Osteocyte (in vitro differentiated cells): Measurements from ENCODE around the gene SIGLEC7. TPM values are rescaled to one million over a fixed set of nuclear protein-coding genes. Genes with fewer than 3 reads are reported as not detected.

ENCODE experiments used
- DNase-seq: peaks from one replicate; pipeline ENCODE4 v3.0.0; 2021; ENCODE audit warnings: mixed read lengths; ENCODE audit not compliant: unreplicated experiment; ENCODE audit errors: extremely low spot score
- H3K27ac Mint-ChIP-seq: one replicate; pipeline ENCODE4 v1.8.0; 2021; ENCODE audit warnings: mild to moderate bottlenecking, mixed read lengths; ENCODE audit not compliant: unreplicated experiment
- H3K27me3 Mint-ChIP-seq: one replicate; pipeline ENCODE4 v1.8.0; 2021; ENCODE audit warnings: mixed read lengths; ENCODE audit not compliant: unreplicated experiment
- H3K36me3 Mint-ChIP-seq: one replicate; pipeline ENCODE4 v1.8.0; 2021; ENCODE audit warnings: mixed read lengths; ENCODE audit not compliant: unreplicated experiment
- H3K4me1 Mint-ChIP-seq: one replicate; pipeline ENCODE4 v1.8.0; 2021; ENCODE audit warnings: mixed read lengths; ENCODE audit not compliant: unreplicated experiment
- H3K4me3 Mint-ChIP-seq: one replicate; pipeline ENCODE4 v1.8.0; 2021; ENCODE audit warnings: mild to moderate bottlenecking, moderate library complexity, mixed read lengths; ENCODE audit not compliant: unreplicated experiment
- H3K9me3 Mint-ChIP-seq: one replicate; pipeline ENCODE4 v1.8.0; 2021; ENCODE audit warnings: mixed read lengths; ENCODE audit not compliant: unreplicated experiment
- total RNA-seq: library from RNA; stranded (reverse); gene quantifications from 2 replicates; pipeline ENCODE4 v1.2.1, GENCODE V29; 2021
- TF ChIP-seq, protein P1 (sequence below): fragments of 200-600 bp; sonication (generic); IDR thresholded peaks from 2 replicates; pipeline ENCODE4 v1.5.0; 2021; ENCODE audit warnings: antibody characterized with exemption, mild to moderate bottlenecking, moderate library complexity

The SIGLEC7 gene
- total RNA-seq, 1 donor from 2014 or later, result not detected

GRCh38 chr19:51201712-51202111, 59.6 kb downstream of the SIGLEC7 start:
- no peak overlapping the region for H3K27ac Mint-ChIP-seq
- no peak overlapping the region for H3K4me3 Mint-ChIP-seq
- no peaks in the 10 kb centered on the region for H3K36me3 Mint-ChIP-seq
- no peaks in the 10 kb centered on the region for H3K27me3 Mint-ChIP-seq
- no peaks in the 10 kb centered on the region for H3K4me1 Mint-ChIP-seq
- peak; percentile 42 for DNase-seq
- H3K9me3 Mint-ChIP-seq, result no peaks in the 10 kb centered on the region
- TF ChIP-seq, protein P1, sequence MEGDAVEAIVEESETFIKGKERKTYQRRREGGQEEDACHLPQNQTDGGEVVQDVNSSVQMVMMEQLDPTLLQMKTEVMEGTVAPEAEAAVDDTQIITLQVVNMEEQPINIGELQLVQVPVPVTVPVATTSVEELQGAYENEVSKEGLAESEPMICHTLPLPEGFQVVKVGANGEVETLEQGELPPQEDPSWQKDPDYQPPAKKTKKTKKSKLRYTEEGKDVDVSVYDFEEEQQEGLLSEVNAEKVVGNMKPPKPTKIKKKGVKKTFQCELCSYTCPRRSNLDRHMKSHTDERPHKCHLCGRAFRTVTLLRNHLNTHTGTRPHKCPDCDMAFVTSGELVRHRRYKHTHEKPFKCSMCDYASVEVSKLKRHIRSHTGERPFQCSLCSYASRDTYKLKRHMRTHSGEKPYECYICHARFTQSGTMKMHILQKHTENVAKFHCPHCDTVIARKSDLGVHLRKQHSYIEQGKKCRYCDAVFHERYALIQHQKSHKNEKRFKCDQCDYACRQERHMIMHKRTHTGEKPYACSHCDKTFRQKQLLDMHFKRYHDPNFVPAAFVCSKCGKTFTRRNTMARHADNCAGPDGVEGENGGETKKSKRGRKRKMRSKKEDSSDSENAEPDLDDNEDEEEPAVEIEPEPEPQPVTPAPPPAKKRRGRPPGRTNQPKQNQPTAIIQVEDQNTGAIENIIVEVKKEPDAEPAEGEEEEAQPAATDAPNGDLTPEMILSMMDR, result no peak

Other genes starting within 250 kb of the SIGLEC7 start
- gene KLK4, start 230.9 kb upstream of the SIGLEC7 start, total RNA-seq, result not detected in 2 replicates
- not detected in 2 replicates for gene KLK5, start 189.3 kb upstream of the SIGLEC7 start, total RNA-seq
- gene KLK6, start 172.7 kb upstream of the SIGLEC7 start, total RNA-seq, result not detected in 2 replicates
- not detected in 2 replicates for gene KLK7, start 158.4 kb upstream of the SIGLEC7 start, total RNA-seq
- gene KLK8, start 140.7 kb upstream of the SIGLEC7 start, total RNA-seq, result not detected in 2 replicates
- gene KLK10, start 122.6 kb upstream of the SIGLEC7 start, total RNA-seq, result not detected in 2 replicates
- gene KLK11, start 115.7 kb upstream of the SIGLEC7 start, total RNA-seq, result not detected in 2 replicates
- not detected in 2 replicates for gene KLK12, start 107.3 kb upstream of the SIGLEC7 start, total RNA-seq
- gene KLK13, start 77.2 kb upstream of the SIGLEC7 start, total RNA-seq, result not detected in 2 replicates
- gene KLK14, start 59.4 kb upstream of the SIGLEC7 start, total RNA-seq, result not detected in 2 replicates
- gene CTU1, start 33.9 kb upstream of the SIGLEC7 start, total RNA-seq, result 5.6 and 6.5 TPM in 2 replicates
- gene SIGLEC9, start 17.4 kb upstream of the SIGLEC7 start, total RNA-seq, result not detected in 2 replicates
- gene CD33, start 82.8 kb downstream of the SIGLEC7 start, total RNA-seq, result not detected in 2 replicates
- gene SIGLECL1, start 108.8 kb downstream of the SIGLEC7 start, total RNA-seq, result not detected in 2 replicates
- gene IGLON5, start 169.3 kb downstream of the SIGLEC7 start, total RNA-seq, result not detected in 2 replicates
- gene VSIG10L, start 199.8 kb downstream of the SIGLEC7 start, total RNA-seq, result 3.5 TPM in 2 replicates
- 56.2 and 58.8 TPM in 2 replicates for gene ETFB, start 224.1 kb downstream of the SIGLEC7 start, total RNA-seq
- 1.8 TPM in 1 of 2 replicates, not detected in the other for gene CLDND2, start 226.7 kb downstream of the SIGLEC7 start, total RNA-seq
- not detected in 2 replicates for gene NKG7, start 230.4 kb downstream of the SIGLEC7 start, total RNA-seq
- gene LIM2, start 245.7 kb downstream of the SIGLEC7 start, total RNA-seq, result not detected in 2 replicates
- gene C19orf84, start 248.3 kb downstream of the SIGLEC7 start, total RNA-seq, result not detected in 2 replicates